SJSA1 (cell line): ENCODE measurements around the gene TGFBR3L. TPM values are rescaled to one million over a fixed set of nuclear protein-coding genes. Genes with fewer than 3 reads are reported as not detected.

Experiments used
- DNase-seq, 2 experiments: peaks; one replicate each; pipeline ENCODE4 v3.0.0-alpha.2; 2015 to 2020; ENCODE audit warnings: low spot score in 2 of 2, low read depth in 1 of 2
- H3K27ac ChIP-seq: fragments of 250-450 bp; sonication (Bioruptor Pico); 2 replicates; pipeline ENCODE4 v1.5.1; 2020; ENCODE audit warnings: mild to moderate bottlenecking, moderate library complexity
- H3K27me3 ChIP-seq: fragments of 250-450 bp; sonication (Bioruptor Pico); replicated peaks from 2 replicates; pipeline ENCODE4 v1.5.1; 2020; ENCODE audit warnings: mild to moderate bottlenecking, moderate library complexity
- H3K36me3 ChIP-seq: fragments of 250-450 bp; sonication (Bioruptor Pico); 2 replicates; pipeline ENCODE4 v1.5.1; 2020; ENCODE audit warnings: mild to moderate bottlenecking
- H3K4me1 ChIP-seq: fragments of 250-450 bp; sonication (Bioruptor Pico); replicated peaks from 2 replicates; pipeline ENCODE4 v1.6.1; 2021; ENCODE audit warnings: mild to moderate bottlenecking
- H3K4me3 ChIP-seq: fragments of 250-450 bp; sonication (Bioruptor Pico); 2 replicates; pipeline ENCODE4 v1.5.1; 2020; ENCODE audit warnings: mild to moderate bottlenecking
- H3K9me3 ChIP-seq: fragments of 250-450 bp; sonication (Bioruptor Pico); replicated peaks from 2 replicates; pipeline ENCODE4 v1.5.1; 2020; ENCODE audit warnings: mild to moderate bottlenecking
- total RNA-seq: library from RNA; depleted of rRNA; stranded (reverse); fragments of >200 nt; shearing (Covaris generic); gene quantifications from 2 replicates; pipeline ENCODE4 v1.2.3, GENCODE V29; 2014; rRNA removed

Gene TGFBR3L
- not detected in 2 replicates for total RNA-seq

DNA sequence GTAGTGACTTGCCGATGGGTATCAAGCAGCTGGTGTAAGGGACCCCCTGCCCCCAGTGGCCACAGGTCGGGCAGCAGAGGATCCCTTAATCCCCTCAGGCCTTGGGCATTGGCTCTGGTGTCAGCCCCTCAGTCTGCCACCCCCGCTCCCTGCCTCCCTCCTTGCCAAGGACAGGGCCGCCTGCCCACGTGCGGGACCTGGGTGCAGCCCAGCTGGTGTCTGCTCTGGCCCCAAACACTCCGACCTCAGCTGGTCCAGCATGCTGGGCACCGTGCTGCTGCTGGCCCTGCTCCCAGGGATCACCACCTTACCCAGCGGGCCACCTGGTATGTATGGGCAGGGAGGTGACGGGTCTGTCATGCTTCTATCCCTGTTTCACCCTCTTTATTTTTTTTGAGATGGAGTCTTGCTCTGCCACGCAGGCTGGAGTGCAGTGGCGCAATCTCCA, at the start of gene TGFBR3L:
TGFBR3L (plus strand) TSS at position 233 of the 448 bp plus-strand sequence.
- peaks cover 24% of the 10 kb centered on the region for H3K4me1 ChIP-seq
- H3K36me3 ChIP-seq: peaks cover 27% of the 10 kb centered on the region
- no peak within 1 kb of the TSS for H3K27ac ChIP-seq
- no peak within 1 kb of the TSS for H3K4me3 ChIP-seq
- no peaks in the 10 kb centered on the region for H3K9me3 ChIP-seq
- peaks cover 39% of the 10 kb centered on the region for H3K27me3 ChIP-seq
- DNase-seq: no peak

DNA sequence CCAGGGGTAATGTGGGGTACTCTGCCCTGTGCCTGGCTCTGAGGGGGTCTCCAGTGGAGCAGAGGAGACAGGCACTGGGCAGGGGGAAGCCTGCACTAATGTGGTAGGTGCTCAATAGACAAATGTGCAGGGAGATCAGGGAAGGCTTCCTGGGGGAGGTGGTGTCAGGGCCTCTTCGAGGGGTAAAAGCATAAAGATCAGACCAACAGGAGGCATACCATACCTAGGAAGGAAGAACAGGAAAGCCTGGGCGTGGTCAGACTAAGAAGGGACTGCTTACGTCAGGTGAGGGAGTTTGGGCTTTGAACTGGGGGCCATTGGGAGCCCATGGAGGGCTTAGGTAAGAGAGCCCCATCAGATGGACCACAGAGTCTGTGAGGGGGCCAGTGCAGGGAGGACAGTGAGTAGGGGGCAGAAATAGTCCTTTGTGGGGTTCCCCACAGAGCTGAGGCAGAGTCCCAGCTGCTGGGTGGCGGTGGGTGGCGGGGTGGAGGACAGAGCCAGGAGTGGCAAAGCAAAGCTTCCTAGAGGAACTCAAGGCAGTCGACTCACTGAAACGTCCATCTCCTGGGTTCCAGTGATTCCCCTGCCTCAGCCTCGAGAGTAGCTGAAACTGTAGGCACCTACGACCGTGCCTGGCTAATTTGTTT, 49.2 kb upstream of the TGFBR3L start:
- no peaks in the 10 kb centered on the region; the same call in 1 of the 2 replicates for H3K9me3 ChIP-seq
- no peak for DNase-seq
- peaks cover 4% of the 10 kb centered on the region; the same call in 1 of the 2 replicates for H3K27me3 ChIP-seq
- no peak overlapping the region for H3K27ac ChIP-seq
- no peak overlapping the region for H3K4me3 ChIP-seq
- H3K36me3 ChIP-seq: 0 out of 2 replicates have a peak, but pooled peaks cover 2% of the 10 kb centered on the region
- peaks cover 17% of the 10 kb centered on the region for H3K4me1 ChIP-seq

DNA sequence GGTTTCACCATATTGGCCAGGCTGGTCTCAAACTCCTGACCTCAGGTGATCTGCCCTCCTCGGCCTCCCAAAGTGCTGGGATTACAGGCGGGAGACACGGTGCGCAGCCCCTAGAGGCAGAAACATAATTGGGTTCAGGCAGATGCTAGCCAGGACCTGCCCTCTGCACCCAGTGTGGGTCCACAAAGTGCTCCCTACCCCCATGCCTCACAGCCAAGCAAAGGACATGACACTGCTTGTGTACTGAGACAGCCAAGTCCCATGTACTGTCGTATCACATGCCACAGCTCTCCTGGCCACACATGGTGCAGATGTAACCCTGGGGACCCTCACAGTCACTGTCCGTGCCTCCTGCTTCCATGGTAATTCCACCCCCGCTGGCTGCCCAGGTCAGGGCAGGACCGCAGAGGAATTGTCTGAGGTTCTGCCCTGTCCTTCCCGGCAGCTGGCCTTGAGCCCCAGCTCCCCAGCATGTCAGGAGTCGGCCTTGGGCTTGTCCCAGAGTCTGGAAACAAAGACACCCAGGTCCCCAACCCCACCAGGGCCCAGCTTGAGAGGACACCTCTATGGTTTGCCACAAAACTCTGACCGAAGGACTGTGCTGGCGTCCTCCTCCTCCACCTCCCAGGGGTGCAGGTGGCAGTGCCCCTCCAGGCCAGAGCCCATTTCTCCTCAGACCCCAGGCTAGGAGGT, 48.1 kb upstream of the TGFBR3L start:
- 0 out of 2 replicates have a peak, but pooled peaks cover 2% of the 10 kb centered on the region for H3K36me3 ChIP-seq
- no peaks in the 10 kb centered on the region; the same call in 1 of the 2 replicates for H3K9me3 ChIP-seq
- peaks cover 4% of the 10 kb centered on the region; the same call in 1 of the 2 replicates for H3K27me3 ChIP-seq
- H3K27ac ChIP-seq: no peak overlapping the region
- H3K4me3 ChIP-seq: no peak overlapping the region
- H3K4me1 ChIP-seq: peaks cover 18% of the 10 kb centered on the region
- no peak for DNase-seq

DNA sequence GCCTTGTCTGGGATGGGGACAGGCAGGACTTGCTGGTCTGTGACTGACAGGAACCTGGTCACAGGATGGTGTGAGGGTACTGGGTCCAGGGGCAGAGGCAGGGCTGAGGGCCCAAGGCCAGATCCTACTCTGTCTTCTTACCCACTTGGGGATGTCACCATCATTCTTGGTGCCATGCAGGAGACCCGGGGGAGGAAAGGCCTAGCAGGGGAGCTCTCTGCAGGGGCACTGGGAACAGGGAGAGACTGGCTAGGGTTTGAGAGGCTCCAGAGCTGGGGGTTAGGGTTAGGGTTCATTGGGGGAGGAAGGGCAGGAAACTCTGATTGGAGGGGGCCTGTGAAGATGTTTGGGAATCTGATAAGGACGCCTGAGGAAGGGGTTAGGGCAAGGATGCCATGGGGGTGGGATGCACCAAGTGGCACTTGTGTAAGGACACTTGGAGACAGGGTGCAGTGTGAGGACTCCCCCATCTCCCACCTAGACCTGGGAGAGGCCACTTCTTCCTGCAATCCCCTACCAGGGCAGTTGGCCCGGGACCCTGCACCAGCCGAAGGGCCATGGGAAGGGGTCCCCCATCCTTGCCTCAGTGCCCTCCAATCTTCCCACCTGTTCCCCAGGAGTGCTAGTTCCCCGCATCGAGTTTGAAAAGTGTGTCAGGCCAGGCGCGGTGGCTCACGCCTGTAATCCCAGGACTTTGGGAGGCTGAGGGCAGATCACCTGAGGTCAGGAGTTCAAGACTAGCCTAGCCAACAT, 47.4 kb upstream of the TGFBR3L start:
- Histone ChIP-seq H3K27ac (no peak overlapping the region), H3K4me3 (no peak overlapping the region), H3K27me3 (peaks cover 5% of the 10 kb centered on the region; the same call in 1 of the 2 replicates), H3K9me3 (no peaks in the 10 kb centered on the region; the same call in 1 of the 2 replicates), H3K4me1 (peaks cover 25% of the 10 kb centered on the region), H3K36me3 (0 out of 2 replicates have a peak, but pooled peaks cover 2% of the 10 kb centered on the region)
- no peak for DNase-seq

DNA sequence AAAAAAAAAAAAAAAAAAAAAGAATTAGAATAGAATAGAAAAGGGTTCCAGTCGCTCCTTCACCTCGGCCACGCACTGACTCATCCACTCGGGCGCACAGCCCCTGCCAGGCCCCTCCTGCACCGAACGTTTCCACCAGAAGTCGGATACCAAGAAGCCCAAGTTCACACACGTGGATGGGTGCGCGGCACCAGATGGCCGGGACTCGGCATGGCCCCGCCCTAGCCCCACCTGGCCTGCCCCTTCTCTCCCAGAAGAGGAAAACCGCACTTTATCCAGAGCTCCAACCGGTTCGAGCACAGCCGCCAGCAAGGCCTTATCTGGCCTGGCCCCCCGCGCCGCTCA, 46.3 kb upstream of the TGFBR3L start:
- no peak overlapping the region for H3K27ac ChIP-seq
- H3K36me3 ChIP-seq: 0 out of 2 replicates have a peak, but pooled peaks cover 2% of the 10 kb centered on the region
- no peak overlapping the region for H3K4me3 ChIP-seq
- peaks cover 28% of the 10 kb centered on the region for H3K4me1 ChIP-seq
- H3K27me3 ChIP-seq: peaks cover 15% of the 10 kb centered on the region
- DNase-seq: peak in 1 of 2 experiments; percentile 45
- H3K9me3 ChIP-seq: no peaks in the 10 kb centered on the region; the same call in 1 of the 2 replicates

DNA sequence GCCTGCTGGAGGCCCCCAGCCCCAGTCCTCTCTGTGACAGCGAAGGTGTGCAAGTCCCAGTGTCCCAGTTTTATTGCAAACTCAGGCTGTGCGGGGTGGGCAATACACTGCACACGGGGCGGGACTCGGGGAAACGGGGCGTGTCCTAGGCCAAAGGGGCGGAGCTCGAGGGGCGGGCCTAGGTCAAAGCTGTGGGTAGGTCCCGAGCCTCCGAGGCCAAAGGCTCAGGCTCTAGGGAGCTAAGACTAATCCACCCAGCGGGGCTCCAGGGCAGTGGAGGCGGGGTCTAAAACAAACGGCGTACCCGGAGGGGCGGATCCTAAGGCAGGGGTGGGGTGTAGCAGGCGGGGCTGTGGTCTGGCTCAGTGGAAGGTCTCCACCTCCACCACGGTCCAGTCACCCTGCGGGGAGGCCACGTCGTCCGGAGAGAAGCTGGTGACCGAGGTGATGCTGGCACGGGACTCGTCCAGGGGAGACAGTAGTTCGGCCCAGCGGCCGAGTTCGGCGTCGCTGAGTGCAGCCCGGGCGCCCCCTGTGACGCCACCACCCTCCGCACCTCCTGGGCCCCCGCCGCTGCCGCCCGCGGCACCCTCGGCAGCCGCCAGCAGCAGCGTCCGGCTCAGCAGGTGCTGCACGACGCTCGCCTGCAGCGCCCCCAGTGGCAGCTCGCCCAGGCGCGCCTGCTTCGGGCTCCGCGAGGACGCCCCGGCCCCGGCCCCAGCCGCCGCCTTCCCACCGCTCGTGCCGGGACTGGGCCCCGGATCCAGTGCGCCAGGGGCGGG, 45.8 kb upstream of the TGFBR3L start:
- no peaks in the 10 kb centered on the region; the same call in 1 of the 2 replicates for H3K9me3 ChIP-seq
- peak; percentile 67 to 75 for DNase-seq
- H3K36me3 ChIP-seq: no peaks in the 10 kb centered on the region
- H3K27ac ChIP-seq: no peak overlapping the region
- peak overlapping the region; percentile 29 for H3K4me3 ChIP-seq
- H3K27me3 ChIP-seq: peaks cover 19% of the 10 kb centered on the region
- H3K4me1 ChIP-seq: peaks cover 28% of the 10 kb centered on the region

DNA sequence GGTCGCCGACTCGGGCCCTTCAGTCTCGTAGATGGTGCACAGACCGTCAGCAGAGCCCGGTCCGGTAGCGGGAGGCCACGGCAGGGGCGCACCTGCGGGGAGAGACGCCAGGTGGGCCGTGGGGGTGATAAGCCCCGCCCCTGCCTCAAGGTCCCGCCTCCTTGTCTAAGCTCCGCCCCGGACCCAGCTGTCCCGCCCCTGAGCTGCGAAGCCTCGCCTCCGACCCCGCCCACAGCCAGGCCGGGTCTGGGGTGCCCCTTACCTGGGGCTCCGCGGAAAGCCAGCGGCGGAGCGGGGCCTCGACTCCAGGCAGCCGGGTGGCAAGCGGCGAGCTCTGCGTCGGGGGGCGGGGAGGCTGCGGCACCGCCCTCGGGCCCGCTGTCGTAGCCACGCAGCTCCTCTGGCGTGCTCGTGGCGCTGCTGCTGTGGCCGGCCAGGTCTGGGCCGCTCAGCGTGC, 45.1 kb upstream of the TGFBR3L start:
- H3K4me3 ChIP-seq: peak overlapping the region; percentile 29
- H3K36me3 ChIP-seq: no peaks in the 10 kb centered on the region
- H3K9me3 ChIP-seq: no peaks in the 10 kb centered on the region; the same call in 1 of the 2 replicates
- H3K27ac ChIP-seq: no peak overlapping the region
- peak in 1 of 2 experiments; percentile 76 for DNase-seq
- peaks cover 24% of the 10 kb centered on the region for H3K27me3 ChIP-seq
- H3K4me1 ChIP-seq: peaks cover 28% of the 10 kb centered on the region

DNA sequence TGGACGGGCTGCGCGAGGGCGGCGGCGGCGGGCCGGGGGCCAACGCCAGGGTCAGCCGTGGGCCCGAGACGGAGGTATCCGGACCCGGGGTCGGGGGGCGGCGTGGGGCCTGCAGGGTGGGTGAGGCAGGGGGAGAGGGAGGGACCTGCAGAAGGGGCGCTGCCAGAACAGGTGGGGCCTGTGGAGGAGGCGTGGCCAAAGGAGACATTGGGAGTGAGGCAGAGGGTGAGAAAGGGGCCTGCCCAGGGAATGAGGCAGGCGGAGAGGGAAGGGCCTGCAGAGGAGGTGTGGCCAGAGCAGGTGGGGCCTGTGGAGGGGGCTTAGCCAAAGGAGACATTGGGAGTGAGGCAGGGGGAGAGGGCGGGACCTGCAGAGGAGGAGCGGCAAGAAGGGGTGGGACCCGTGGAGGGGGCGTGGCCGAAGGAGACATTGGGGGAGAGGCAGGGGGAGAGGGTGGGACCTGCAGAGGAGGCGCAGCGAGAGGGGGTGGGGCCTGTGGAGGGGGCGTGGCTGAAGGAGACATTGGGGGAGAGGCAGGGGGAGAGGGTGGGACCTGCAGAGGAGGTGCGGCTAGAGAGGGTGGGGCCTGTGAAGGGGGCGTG, 44.6 kb upstream of the TGFBR3L start:
- DNase-seq: no peak
- H3K4me1 ChIP-seq: peaks cover 28% of the 10 kb centered on the region
- peaks cover 29% of the 10 kb centered on the region for H3K27me3 ChIP-seq
- no peaks in the 10 kb centered on the region for H3K36me3 ChIP-seq
- H3K4me3 ChIP-seq: peak overlapping the region; percentile 29
- H3K9me3 ChIP-seq: no peaks in the 10 kb centered on the region; the same call in 1 of the 2 replicates
- no peak overlapping the region for H3K27ac ChIP-seq

DNA sequence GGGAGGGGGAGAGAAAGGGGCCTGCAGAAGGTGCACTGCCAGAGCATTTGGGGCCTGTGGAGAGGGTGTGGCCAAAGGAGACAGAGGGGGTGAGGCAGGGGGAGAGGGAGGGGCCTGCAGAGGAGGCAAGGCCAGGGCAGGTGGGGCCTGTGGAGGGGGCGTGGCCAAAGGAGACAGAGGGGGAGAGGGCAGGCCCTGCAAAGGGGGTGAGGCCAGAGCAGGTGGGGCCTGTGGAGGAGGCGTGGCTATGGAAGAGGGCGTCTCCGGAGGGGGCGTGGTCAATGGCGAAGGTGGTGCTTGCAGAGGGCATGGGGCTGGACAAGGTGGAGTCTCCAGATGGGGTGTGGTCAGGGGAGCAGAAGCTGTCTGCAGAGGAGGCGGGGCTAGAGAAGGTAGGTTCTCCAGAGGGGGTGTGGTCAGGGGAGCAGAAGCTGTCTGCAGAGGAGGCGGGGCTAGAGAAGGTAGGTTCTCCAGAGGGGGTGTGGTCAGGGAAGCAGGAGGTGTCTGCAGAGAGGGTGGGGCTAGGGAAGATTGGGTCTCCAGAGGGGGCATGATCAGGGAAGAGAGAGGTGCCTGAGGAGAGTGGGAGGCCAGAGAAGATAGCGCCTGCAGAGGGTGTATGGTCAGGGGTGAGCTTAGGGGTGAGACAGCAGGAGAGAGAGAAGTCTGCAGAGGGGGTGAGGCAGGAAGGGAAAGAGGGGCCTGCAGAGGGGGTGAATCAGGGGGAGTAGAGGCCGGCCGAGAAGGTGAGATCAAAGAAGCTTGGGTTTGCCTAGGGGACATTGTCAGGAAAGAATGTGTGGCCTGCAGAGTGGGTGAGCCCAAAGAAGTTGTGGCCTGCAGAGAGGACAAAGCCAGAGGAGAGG, 43.8 kb upstream of the TGFBR3L start:
- peak; percentile 29 to 75 for DNase-seq
- Histone ChIP-seq H3K27ac (no peak overlapping the region), H3K4me3 (no peak overlapping the region), H3K36me3 (no peaks in the 10 kb centered on the region), H3K27me3 (peaks cover 34% of the 10 kb centered on the region), H3K9me3 (no peaks in the 10 kb centered on the region; the same call in 1 of the 2 replicates), H3K4me1 (peaks cover 28% of the 10 kb centered on the region)

DNA sequence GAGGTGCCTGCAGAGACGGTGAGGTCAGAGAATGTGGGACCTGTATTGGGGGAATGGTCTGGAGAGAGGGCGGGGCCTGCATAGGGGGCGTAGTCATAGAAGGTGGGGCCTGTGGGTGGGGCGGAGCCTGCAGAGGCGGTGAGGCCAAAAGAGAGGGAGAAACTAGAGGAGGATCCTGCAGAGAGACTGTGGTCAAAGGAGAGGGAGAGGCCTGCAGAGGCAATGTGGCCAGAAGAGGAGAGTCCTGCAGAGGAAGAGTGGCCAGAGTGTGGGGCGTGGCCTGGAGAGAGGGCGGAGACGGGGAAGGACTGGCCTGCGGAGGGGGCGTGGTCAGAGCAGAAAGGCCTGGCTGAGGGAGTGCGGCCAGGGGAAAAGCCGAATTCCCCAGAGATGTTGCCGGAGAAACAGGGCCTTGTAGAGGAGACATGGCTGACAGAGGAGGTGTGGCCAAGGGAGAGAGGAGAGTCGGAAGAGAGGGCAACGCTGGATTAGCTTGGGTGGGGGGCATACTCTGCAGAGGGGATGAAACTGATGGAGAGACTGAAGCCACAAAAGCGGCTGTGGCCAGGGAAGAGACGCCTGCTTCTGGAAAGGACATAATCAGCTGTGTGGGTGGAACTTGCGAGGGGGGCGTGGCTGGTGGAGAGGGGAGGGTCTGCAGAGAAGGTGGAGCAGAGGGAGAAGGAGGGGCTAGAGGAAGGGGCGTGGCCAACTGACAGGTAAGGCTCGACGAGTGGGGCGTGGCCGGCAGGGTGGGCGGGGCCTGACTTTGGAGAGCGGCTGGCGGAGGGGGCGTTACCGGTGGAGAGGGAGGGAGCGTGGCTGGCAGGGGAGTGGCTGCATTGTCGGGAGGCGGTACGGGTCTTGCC, 43.0 kb upstream of the TGFBR3L start:
- Histone ChIP-seq H3K4me1 (peaks cover 28% of the 10 kb centered on the region), H3K27me3 (peaks cover 39% of the 10 kb centered on the region), H3K4me3 (no peak overlapping the region), H3K27ac (no peak overlapping the region), H3K36me3 (no peaks in the 10 kb centered on the region), H3K9me3 (no peaks in the 10 kb centered on the region; the same call in 1 of the 2 replicates)
- DNase-seq: peak; percentile 85 to 91
